ENCODE measurements around the gene PMPCA.

Gene PMPCA

GRCh38 chr9:136372561-136373299, 37.7 kb upstream of the PMPCA start:
- in situ Hi-C loops (cut with HindIII; ENCODE audit: low sequenced_read_pairs): no loop called here

- in situ Hi-C loops (cut with HindIII; ENCODE audit: low sequenced_read_pairs): no loop called here
These were observed 36.9 kb upstream of the PMPCA start, which contains the start of gene CARD9 for GRCh38 chr9:136373300-136374182. CARD9 (minus strand) TSS chr9:136373669; CDS start chr9:136372078, 1,591 bp downstream.

DNA sequence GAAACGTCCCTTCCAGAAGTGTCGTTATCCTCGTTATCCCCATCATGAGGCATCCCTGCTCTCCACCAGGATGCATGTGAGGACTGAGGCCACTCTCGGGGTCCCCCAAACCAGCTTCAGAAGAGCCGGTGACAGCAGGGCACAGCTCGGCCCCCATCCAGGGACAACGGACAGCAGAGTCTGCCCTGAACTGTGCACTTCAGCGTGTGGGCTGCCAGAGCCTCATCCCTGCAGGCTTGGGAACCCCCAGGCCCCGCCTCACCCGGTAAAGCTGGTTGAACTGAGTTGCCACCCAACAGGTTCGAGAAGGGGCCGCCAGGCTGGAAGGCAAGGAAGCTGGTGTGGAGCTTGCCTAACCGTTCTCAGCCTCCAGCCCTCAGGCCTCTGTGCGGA, 36.3 kb upstream of the PMPCA start:
- in situ Hi-C loops (cut with HindIII; ENCODE audit: low sequenced_read_pairs): no loop called here

DNA sequence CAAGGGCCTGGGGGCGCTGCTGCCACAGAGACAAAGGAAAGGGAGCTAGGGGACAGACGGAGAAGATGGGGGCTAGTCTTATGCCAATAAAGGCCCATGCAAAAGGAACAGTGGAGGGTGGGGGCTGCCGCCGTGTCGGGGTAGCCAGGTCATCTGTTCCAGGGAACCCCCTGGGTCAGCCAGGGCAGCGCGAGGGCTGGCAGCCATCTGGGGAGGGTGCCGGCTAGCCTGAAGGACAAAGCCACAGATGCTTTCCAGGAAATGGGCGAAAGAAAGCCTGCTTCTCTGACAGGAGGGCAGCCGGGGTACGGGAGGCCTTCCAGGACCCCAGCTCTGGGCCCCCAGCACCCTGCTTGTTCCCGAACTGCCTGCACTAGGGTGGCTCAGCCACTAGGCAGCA, 35.4 kb upstream of the PMPCA start:
- in situ Hi-C loops (cut with HindIII; ENCODE audit: low sequenced_read_pairs): no loop called here

DNA sequence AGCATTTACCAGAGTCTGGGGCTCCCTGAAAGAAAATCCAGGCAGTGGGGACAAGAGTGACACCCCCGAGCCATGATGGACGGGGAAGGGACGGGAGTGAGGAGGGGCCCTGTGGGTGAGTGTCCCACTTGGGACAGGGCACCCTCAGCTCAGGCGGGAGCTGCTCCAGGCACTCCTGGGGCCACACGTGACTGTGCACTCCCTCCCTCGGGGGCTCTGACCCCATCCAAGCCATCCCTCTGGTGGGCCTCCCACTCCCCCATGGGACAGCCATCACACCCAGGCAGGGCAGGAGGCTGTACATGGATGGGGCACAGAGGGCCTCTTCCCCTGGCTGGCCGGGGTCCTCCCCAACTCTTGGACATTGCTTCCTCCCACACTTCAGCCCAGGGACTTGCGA, 34.0 kb upstream of the PMPCA start:
- in situ Hi-C loops (cut with HindIII; ENCODE audit: low sequenced_read_pairs): no loop called here

- in situ Hi-C loops (cut with HindIII; ENCODE audit: low sequenced_read_pairs): no loop called here
These were observed 32.9 kb upstream of the PMPCA start for GRCh38 chr9:136377341-136378169.

GRCh38 chr9:136378170-136379002, 32.1 kb upstream of the PMPCA start:
- in situ Hi-C loops (cut with HindIII; ENCODE audit: low sequenced_read_pairs): no loop called here

GRCh38 chr9:136379003-136379287, 31.5 kb upstream of the PMPCA start:
- in situ Hi-C loops (cut with HindIII; ENCODE audit: low sequenced_read_pairs): no loop called here

GRCh38 chr9:136379401-136379800, 31.1 kb upstream of the PMPCA start:
- in situ Hi-C loops (cut with HindIII; ENCODE audit: low sequenced_read_pairs): no loop called here

GRCh38 chr9:136379891-136380290, 30.6 kb upstream of the PMPCA start:
- in situ Hi-C loops (cut with HindIII; ENCODE audit: low sequenced_read_pairs): no loop called here

- in situ Hi-C loops (cut with HindIII; ENCODE audit: low sequenced_read_pairs): no loop called here
These were observed 30.1 kb upstream of the PMPCA start for GRCh38 chr9:136380381-136380780.

DNA sequence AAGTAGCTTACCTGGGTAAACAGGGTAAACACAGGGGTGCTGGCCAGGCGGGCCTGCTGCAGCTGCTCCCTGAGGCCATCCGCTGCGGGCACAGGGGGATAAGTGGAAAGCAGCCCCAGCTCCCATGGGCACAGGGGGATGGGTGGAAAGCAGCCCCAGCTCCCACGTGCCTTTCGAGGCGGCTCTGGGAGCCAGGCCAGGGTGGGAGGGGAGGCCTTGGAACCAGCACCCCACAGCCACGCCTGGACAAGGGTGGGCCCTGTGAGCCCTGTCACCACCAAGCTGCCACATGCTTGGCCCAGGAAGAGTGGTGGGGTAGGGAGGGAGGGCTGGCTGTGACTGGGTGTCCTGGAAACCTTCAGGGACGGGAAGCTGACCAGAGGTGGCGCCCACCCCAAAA, 29.1 kb upstream of the PMPCA start:
- in situ Hi-C loops (cut with HindIII; ENCODE audit: low sequenced_read_pairs): no loop called here

DNA sequence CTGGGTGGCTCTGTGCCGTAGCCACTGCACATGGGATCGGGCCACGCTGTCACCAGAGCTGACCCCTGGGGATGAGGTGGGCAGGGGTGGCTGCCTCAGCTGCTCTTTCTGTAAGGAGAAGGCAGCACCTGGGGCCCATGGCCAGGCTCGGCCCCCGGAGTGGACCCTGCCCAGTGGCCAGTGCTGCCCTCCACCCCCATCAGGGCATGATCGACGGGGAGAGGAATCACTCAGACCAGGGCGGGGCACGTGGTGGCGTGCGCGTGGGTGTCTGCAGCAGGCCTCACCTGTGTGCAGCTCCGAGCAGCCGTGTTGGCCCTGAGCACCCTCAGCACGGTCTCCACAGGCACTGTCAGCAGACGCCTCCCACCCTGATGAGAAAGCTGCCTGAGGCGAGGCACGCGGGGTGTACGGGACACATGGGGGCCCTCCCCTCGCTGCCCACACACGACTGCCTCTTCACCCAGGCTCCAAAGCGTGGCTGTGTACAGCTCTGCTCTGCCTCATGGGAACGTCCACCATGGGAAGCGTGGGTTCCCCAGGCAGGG, 28.4 kb upstream of the PMPCA start:
- in situ Hi-C loops (cut with HindIII; ENCODE audit: low sequenced_read_pairs): no loop called here

DNA sequence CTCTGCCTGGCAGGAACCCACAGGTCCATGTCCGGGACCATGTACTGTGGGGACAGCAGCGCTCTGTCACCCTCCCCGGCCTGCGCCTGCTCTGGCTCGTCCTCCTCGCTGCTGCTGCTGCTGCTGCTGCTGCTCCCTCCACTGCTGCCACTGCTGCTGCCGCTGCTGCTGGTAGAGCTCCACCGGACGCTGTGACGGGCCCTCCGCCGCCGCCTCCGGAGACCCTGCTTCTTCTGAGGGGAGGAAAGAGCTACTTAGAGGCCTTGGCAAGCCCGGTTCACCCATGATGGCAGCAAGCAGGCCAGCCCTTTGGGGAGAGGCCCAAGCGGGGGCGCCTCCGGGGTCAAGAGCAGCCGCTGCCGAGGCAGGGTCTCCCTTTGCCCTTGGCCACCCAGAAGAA, 27.0 kb upstream of the PMPCA start:
- in situ Hi-C loops (cut with HindIII; ENCODE audit: low sequenced_read_pairs): no loop called here

DNA sequence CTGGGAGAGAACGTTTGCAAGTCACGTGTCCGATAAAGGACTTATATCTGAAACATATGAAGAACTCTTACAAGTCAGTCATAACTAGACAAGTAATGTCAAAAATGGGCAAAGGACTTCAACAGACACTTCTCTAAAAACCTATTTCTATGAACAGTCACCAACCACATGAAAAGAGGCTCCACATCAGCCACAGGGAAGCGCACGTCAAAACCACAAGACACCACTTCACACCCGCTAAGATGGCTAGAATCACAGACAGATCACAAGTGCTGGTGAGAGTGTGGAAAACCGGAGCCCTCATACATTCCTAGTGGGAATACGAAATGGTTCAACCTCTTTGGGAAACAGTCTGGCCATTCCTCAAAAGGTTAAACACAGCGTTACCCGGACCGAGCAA, 25.4 kb upstream of the PMPCA start:
- in situ Hi-C loops (cut with HindIII; ENCODE audit: low sequenced_read_pairs): no loop called here

DNA sequence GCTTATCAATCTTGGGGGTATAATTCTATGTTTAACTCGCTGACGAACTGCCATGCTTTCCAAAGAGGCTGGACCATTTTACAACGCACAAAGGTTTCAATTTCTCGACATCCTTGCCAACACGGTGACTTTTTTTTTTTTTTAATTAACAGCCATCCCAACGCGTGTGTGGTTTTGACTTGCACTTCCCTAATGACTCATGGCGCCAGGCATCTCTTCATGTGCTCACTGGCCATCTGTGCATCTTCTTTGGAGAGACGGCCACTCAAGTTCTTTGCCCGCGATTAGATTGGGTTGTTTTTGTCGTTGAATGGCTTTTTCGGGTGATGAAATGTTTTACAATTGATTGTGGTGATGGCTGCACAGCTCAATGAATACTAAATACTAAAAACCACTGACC, 24.4 kb upstream of the PMPCA start:
- in situ Hi-C loops (cut with HindIII; ENCODE audit: low sequenced_read_pairs): no loop called here

DNA sequence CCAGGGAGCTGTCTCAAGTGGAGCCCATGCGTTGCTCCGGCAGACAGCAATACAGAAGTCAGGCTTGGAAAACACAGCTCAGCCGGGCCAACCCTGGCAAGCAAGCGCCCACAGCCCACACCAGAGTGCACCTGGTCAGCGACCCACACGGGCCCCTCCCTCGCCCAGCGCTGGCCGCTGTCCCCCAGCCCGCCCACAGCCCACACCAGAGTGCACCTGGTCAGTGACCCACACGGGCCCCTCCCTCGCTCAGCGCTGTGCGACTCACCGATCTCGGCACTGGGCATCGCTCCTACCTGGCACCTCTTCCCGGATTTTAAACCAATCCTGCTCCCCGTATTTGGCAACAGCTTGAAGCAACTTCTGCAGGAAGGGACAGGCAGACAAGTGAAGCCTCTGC, 23.2 kb upstream of the PMPCA start:
- in situ Hi-C loops (cut with HindIII; ENCODE audit: low sequenced_read_pairs): no loop called here

DNA sequence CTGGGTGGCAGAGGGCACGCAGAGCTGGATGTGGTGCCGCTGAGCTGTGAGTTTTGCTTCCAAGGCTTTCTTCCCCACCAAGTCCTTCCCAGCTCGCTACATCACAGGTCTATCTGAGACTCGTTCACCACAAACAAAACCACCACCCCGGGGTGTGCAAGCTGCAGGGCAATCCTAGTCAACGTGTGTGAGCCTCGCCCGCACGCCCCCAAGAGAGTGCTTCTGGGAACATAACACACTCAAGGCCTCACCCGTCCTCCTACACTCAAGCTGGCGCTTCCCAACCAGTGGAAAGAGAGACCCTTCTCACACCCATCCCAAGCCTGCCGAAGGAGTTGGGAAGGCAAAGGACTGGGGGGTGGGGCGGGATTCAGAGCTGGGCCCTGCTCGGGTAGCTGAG, 21.1 kb upstream of the PMPCA start:
- in situ Hi-C loops (cut with HindIII; ENCODE audit: low sequenced_read_pairs): no loop called here

DNA sequence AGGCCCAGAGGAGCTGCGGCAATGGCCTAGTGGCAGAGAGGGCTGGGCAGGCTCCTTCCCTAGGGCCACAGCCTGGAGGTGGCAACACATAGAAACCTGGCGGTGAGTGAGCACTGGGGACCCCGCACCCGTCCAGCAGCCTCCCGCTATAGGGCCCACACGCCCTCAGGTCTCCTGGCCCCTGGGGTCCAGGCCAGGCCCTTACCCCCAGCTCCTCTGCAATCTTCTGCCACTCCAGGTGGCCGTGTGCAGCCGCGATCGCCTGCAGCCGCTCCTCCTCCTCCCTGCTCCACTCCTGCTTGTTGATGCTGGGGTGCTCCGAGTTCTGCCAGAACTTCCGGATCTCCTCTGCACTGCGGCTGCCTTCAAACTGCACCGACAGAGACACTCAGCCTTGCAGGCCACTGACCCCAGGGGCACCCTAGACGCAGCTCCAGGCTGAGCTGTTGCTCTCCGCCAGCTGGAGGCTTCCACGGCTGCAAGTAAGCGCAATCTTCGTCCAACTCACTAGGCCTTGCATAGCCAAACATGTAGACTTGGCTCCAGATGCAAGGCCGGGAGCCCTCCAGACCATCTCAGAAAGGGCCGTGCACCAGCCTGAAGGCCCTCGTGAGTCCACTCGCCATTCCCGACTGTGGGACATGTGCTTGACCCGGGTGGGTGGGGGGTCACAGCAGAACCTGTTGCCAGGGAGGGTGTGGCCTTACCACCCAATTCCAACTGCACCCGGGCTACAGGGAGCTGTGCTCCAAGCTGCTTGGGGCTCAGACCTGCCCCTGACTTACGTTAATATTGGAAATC, 18.5 kb upstream of the PMPCA start:
- in situ Hi-C loops (cut with HindIII; ENCODE audit: low sequenced_read_pairs): no loop called here

Measured in DLD1 (cell line).